Measurements from ENCODE around the gene KLHL29. TPM values are rescaled to one million over a fixed set of nuclear protein-coding genes. Genes with fewer than 3 reads are reported as not detected.

KLHL29 gene
- total RNA-seq, 1 experiment from 2014 or later = 2.6 TPM

GRCh38 chr2:23571085-23571484, 186.1 kb downstream of the KLHL29 start:
- ATAC-seq = no peak
- no peak overlapping the region for H2AFZ ChIP-seq (ENCODE audit: low read length)
- CTCF ChIA-PET = no interaction called here
- H3K27me3 ChIP-seq (ENCODE audit: low read length) = no peaks in the 10 kb centered on the region
- no peaks in the 10 kb centered on the region for H3K4me1 ChIP-seq (ENCODE audit: insufficient read depth, low read length)
- intact Hi-C loops (cut with micrococcal nuclease) = no loop called here
- no peak overlapping the region for H3K4me3 ChIP-seq (ENCODE audit: low read length)
- DNase-seq = no peak
- BruUV-seq (replicated peaks) = no TSS peak
- no peak overlapping the region for H3K27ac ChIP-seq (ENCODE audit: low read length)
- no peaks in the 10 kb centered on the region for H3K9me2 ChIP-seq (replicated peaks; ENCODE audit: low read length)
- H3K9ac ChIP-seq (ENCODE audit: low read length) = no peak overlapping the region
- no peaks in the 10 kb centered on the region for H3K9me3 ChIP-seq (ENCODE audit: low read length)
- H3K4me2 ChIP-seq (ENCODE audit: low read length) = no peak overlapping the region
- no peaks in the 10 kb centered on the region for H4K20me1 ChIP-seq (ENCODE audit: low read length)
- POLR2A ChIA-PET (ENCODE audit: unreplicated experiment) = no interaction called here
- no peaks in the 10 kb centered on the region for H3K36me3 ChIP-seq (ENCODE audit: low read depth, low read length)
- H3F3A ChIP-seq (ENCODE audit: low read length, unreplicated experiment) = no peaks in the 10 kb centered on the region
- TF ChIP-seq CTCF (conservative IDR thresholded peaks at IDR 0.05; ENCODE audit: low read depth, low read length) = no peak
- no peak for TF ChIP-seq EZH2 (IDR thresholded peaks at IDR 0.05; ENCODE audit: low read length, unreplicated experiment)
- no peak for TF ChIP-seq EZH2phosphoT487 (IDR thresholded peaks at IDR 0.05; ENCODE audit: borderline replicate concordance, low read length)
- H3K79me2 ChIP-seq (ENCODE audit: low read length) = no peaks in the 10 kb centered on the region

GRCh38 chr2:23571527-23572282, 186.7 kb downstream of the KLHL29 start:
- Histone ChIP-seq H3K4me1 (ENCODE audit: insufficient read depth, low read length) (no peaks in the 10 kb centered on the region), H3K9me2 (replicated peaks; ENCODE audit: low read length) (no peaks in the 10 kb centered on the region), H3K27ac (ENCODE audit: low read length) (no peak overlapping the region), H3K9me3 (ENCODE audit: low read length) (no peaks in the 10 kb centered on the region), H3K79me2 (ENCODE audit: low read length) (no peaks in the 10 kb centered on the region), H3K36me3 (ENCODE audit: low read depth, low read length) (no peaks in the 10 kb centered on the region), H3K27me3 (ENCODE audit: low read length) (no peaks in the 10 kb centered on the region), H4K20me1 (ENCODE audit: low read length) (no peaks in the 10 kb centered on the region), H2AFZ (ENCODE audit: low read length) (no peak overlapping the region), H3K9ac (ENCODE audit: low read length) (no peak overlapping the region), H3F3A (ENCODE audit: low read length, unreplicated experiment) (no peaks in the 10 kb centered on the region), H3K4me2 (ENCODE audit: low read length) (no peak overlapping the region), H3K4me3 (ENCODE audit: low read length) (no peak overlapping the region)
- ATAC-seq = no peak
- intact Hi-C loops (cut with micrococcal nuclease) = no loop called here
- no peak for DNase-seq
- no TSS peak for BruUV-seq (replicated peaks)
- ChIA-PET CTCF (no interaction called here), POLR2A (ENCODE audit: unreplicated experiment) (no interaction called here)
- TF ChIP-seq EZH2 (IDR thresholded peaks at IDR 0.05; ENCODE audit: low read length, unreplicated experiment) (no peak), CTCF (conservative IDR thresholded peaks at IDR 0.05; ENCODE audit: low read depth, low read length) (no peak), EZH2phosphoT487 (IDR thresholded peaks at IDR 0.05; ENCODE audit: borderline replicate concordance, low read length) (no peak)

GRCh38 chr2:23574919-23575654, 190.1 kb downstream of the KLHL29 start:
- Histone ChIP-seq H3K4me1 (ENCODE audit: insufficient read depth, low read length) (no peaks in the 10 kb centered on the region), H3K9ac (ENCODE audit: low read length) (no peak overlapping the region), H3K27ac (ENCODE audit: low read length) (no peak overlapping the region), H3K79me2 (ENCODE audit: low read length) (no peaks in the 10 kb centered on the region), H3F3A (ENCODE audit: low read length, unreplicated experiment) (no peaks in the 10 kb centered on the region), H3K36me3 (ENCODE audit: low read depth, low read length) (no peaks in the 10 kb centered on the region), H3K4me3 (ENCODE audit: low read length) (no peak overlapping the region), H4K20me1 (ENCODE audit: low read length) (no peaks in the 10 kb centered on the region), H2AFZ (ENCODE audit: low read length) (no peak overlapping the region), H3K9me3 (ENCODE audit: low read length) (no peaks in the 10 kb centered on the region), H3K9me2 (replicated peaks; ENCODE audit: low read length) (no peaks in the 10 kb centered on the region), H3K4me2 (ENCODE audit: low read length) (no peak overlapping the region), H3K27me3 (ENCODE audit: low read length) (no peaks in the 10 kb centered on the region)
- ATAC-seq = no peak
- no peak for TF ChIP-seq EZH2 (IDR thresholded peaks at IDR 0.05; ENCODE audit: low read length, unreplicated experiment)
- TF ChIP-seq EZH2phosphoT487 (IDR thresholded peaks at IDR 0.05; ENCODE audit: borderline replicate concordance, low read length) = no peak
- no peak for TF ChIP-seq CTCF (conservative IDR thresholded peaks at IDR 0.05; ENCODE audit: low read depth, low read length)
- BruUV-seq (replicated peaks) = no TSS peak
- POLR2A ChIA-PET (ENCODE audit: unreplicated experiment) = no interaction called here
- CTCF ChIA-PET = no interaction called here
- no peak for DNase-seq
- intact Hi-C loops (cut with micrococcal nuclease) = no loop called here
